ENCODE data around the gene PPT1. TPM values are rescaled to one million over a fixed set of nuclear protein-coding genes. Genes with fewer than 3 reads are reported as not detected.

Gene PPT1
- total and polyA plus RNA-seq, 2 of the 13 experiments (the other 11 are each of a cell fraction or from before 2014, with no cell fraction given), result 129 TPM

- TF ChIP-seq NFRKB (IDR thresholded peaks at IDR 0.05) (no peak), THAP7 (CRISPR knock-in tag; IDR thresholded peaks at IDR 0.05) (peak; percentile 100), ZNF282 (IDR thresholded peaks at IDR 0.05; ENCODE audit: partially characterized antibody) (no peak), JDP2 (CRISPR knock-in tag; IDR thresholded peaks at IDR 0.05; ENCODE audit: borderline replicate concordance) (no peak), ZMYM2 (CRISPR knock-in tag; IDR thresholded peaks at IDR 0.05) (no peak), ARNT (IDR thresholded peaks at IDR 0.05) (no peak), MAZ (IDR thresholded peaks at IDR 0.05; ENCODE audit: borderline replicate concordance, low read depth, low read length) (peak; percentile 74; the same call in 1 of the 2 replicates), MAZ (CRISPR knock-in tag; IDR thresholded peaks at IDR 0.05; ENCODE audit: low read depth) (no peak; the same call in none of the 2 replicates), ZNF407 (CRISPR knock-in tag; IDR thresholded peaks at IDR 0.05; ENCODE audit: not compliant biosample characterization) (no peak), KLF15 (CRISPR knock-in tag; IDR thresholded peaks at IDR 0.05; ENCODE audit: borderline replicate concordance) (0 out of 2 replicates have a peak, but pooled peaks have one; percentile 41), PLSCR1 (CRISPR knock-in tag; IDR thresholded peaks at IDR 0.05; ENCODE audit: borderline replicate concordance) (no peak), AGO1 (IDR thresholded peaks at IDR 0.05; ENCODE audit: low read depth, low read length, poor library complexity, severe bottlenecking) (no peak), ZNF567 (CRISPR knock-in tag; IDR thresholded peaks at IDR 0.05; ENCODE audit: borderline replicate concordance) (no peak), SIX4 (CRISPR knock-in tag; IDR thresholded peaks at IDR 0.05) (no peak), NFE2L2 (IDR thresholded peaks at IDR 0.05; ENCODE audit: low read length) (no peak)
- TF ChIP-seq, protein P1, sequence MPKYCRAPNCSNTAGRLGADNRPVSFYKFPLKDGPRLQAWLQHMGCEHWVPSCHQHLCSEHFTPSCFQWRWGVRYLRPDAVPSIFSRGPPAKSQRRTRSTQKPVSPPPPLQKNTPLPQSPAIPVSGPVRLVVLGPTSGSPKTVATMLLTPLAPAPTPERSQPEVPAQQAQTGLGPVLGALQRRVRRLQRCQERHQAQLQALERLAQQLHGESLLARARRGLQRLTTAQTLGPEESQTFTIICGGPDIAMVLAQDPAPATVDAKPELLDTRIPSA (CRISPR knock-in tag; IDR thresholded peaks at IDR 0.05; ENCODE audit: borderline replicate concordance), result no peak
- TF ChIP-seq, protein P2, sequence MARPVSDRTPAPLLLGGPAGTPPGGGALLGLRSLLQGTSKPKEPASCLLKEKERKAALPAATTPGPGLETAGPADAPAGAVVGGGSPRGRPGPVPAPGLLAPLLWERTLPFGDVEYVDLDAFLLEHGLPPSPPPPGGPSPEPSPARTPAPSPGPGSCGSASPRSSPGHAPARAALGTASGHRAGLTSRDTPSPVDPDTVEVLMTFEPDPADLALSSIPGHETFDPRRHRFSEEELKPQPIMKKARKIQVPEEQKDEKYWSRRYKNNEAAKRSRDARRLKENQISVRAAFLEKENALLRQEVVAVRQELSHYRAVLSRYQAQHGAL (CRISPR knock-in tag; IDR thresholded peaks at IDR 0.05; ENCODE audit: not compliant biosample characterization), result no peak
Observed at GRCh38 chr1:40040511-40041465, 56.3 kb downstream of the PPT1 start, which contains the start of gene CAP1 (continued).
